ENCODE results near the gene ZNF786.
"Not testable (repeated sequence)": the region's sequence is repeated elsewhere in the genome, so short reads cannot be mapped to it uniquely, and the experiment has no call there.

The ZNF786 gene, protein sequence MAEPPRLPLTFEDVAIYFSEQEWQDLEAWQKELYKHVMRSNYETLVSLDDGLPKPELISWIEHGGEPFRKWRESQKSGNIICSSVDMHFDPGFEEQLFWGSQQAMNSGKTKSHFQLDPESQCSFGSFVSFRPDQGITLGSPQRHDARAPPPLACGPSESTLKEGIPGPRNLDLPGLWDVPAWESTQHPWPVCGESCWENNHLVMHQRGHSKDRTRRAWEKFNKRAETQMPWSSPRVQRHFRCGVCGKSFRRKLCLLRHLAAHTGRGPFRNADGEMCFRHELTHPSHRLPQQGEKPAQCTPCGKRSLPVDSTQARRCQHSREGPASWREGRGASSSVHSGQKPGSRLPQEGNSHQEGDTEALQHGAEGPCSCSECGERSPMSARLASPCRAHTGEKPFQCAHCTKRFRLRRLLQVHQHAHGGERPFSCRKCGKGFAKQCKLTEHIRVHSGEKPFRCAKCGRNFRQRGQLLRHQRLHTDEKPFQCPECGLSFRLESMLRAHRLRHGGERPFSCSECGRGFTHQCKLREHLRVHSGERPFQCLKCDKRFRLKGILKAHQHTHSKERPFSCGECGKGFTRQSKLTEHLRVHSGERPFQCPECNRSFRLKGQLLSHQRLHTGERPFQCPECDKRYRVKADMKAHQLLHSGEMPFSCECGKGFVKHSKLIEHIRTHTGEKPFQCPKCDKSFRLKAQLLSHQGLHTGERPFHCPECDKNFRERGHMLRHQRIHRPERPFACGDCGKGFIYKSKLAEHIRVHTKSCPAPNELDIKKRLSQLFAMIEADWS

GRCh38 chr7:149090397-149091195 is at the start of gene ZNF786:
ZNF786 (minus strand) TSS chr7:149090718; CDS start chr7:149090640, 78 bp downstream.
- DNase-seq = peak; percentile 96

DNA sequence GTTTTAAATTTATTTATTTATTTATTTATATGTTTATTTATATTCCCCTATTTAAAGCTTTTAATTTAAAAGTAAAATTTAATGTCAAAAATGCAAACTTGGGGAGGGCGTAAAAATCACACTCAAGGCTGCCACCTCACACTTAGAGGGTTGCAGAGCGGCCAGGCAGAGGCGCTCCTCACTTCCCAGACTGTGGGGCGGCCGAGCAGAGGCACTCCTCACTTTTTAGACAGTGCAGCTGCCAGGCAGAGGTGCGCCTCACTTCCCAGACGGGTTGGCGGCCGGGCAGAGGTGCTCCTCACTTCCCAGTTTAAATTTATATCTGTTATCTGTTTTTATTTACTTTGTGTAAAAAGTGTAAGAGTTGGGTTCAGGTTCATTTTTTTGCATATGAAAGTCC is 45.6 kb upstream of the ZNF786 start:
- DNase-seq = no peak

GRCh38 chr7:149133028-149133710 is 42.7 kb upstream of the ZNF786 start:
- no peak for DNase-seq

DNA sequence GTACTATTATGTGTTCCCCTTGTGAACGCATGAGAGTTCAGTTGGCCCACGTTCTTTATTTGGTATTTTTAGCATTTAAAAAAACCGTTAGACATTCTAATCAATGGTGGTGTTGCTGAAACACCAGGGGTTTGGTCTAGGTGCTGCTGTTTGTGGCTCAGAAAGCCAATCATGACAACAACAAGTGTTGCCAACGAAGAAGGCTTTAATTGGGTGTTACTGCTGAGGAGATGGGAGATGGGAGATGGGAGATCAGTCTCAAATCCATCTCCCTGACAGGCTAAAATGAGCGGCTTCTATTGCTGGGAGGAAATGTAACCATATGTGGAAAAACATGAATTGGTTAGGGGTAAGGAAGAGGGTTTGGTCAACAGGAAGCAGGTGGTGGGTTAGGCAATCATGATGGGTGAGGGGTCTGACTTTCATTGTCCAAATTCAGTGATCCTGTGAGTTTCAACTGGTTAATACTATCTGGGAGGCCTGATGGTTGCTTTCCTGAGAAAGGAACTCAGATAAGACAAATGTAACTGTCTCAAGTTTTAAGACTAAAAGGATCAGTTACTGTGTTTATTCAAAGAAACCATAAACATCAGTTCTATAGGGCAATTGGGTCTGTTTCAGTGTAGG is 40.2 kb upstream of the ZNF786 start:
- DNase-seq = no peak

- DNase-seq = peak; percentile 82
Measured at GRCh38 chr7:149126662-149127266, 36.2 kb upstream of the ZNF786 start.

GRCh38 chr7:149125863-149126661 is 35.5 kb upstream of the ZNF786 start, which contains the start of gene ZNF425:
ZNF425 (minus strand) TSS chr7:149126324; CDS start chr7:149126213, 111 bp downstream.
- DNase-seq = peak; percentile 98

DNA sequence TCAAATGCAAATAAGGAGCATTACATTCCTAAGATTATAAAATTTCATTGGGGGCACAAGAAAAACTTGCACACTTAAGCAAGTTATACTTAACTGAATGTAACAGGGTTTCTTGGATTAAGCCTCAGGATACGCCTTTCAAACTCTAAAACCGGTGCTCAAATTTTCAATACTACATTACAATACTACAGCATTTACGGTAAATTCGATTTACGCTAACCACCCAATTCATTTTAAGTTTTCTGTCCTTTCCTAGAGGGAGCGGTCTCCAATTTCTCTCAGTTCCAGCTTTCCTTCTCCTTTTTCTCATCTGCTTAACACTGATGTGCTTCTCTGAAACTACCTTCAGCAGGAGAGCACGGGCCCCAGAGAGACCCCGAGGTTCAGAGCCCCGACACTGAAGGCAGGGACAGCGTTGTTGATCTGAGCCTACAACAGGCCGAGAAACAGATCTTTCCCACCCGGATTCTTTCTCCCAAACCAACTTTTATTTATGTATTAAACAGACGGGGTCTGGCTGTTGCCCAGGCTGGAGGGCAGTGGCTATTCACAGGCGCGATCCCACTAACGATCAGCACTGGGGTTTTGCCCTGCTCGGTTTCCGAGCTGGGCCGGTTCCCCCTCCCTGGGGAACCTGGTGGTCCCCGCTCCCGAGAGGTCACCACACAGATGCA is 34.8 kb upstream of the ZNF786 start:
- peak; percentile 21 for DNase-seq

GRCh38 chr7:149109969-149110368 is 19.5 kb upstream of the ZNF786 start:
- no peak for DNase-seq

DNA sequence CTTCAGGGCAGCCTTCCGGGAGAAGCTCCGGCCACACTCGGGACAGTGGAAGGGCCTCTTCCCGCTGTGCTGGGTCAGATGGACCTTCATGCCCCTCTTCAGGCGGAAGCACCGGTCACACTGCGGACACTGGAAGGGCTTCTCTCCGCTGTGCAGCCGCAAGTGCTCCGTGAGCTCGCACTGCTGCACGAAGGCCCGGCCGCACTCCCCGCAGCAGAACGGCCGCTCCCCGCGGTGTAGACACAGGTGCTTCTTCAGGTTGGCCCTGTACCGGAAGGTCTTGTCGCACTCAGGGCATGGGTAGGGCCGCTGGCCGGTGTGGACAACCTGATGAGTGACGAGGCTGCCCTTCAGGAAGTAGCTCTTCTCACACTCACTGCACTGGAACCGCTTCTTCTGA is 14.2 kb upstream of the ZNF786 start:
- DNase-seq = no peak

- no peak for DNase-seq
Measured at GRCh38 chr7:149104214-149104613, 13.7 kb upstream of the ZNF786 start.

DNA sequence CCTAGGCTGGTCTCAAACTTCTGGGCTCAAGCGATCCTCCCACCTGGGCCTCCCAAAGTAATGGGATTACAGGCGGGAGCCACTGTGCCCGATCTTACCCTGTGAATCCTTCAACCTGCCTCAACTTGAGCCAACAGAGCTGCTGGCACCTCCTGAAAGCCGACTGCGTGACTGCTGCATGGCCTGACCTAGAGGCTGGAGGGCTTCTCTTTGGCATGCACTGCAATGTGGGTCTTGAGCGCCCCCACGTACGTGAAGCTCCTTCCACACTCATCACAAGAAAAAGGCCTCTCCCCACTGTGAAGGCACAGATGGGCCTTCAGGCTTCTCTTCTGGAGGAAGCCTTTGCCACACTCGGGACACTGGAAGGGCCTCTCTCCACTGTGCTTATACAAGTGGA is 12.9 kb upstream of the ZNF786 start:
- no peak for DNase-seq

DNA sequence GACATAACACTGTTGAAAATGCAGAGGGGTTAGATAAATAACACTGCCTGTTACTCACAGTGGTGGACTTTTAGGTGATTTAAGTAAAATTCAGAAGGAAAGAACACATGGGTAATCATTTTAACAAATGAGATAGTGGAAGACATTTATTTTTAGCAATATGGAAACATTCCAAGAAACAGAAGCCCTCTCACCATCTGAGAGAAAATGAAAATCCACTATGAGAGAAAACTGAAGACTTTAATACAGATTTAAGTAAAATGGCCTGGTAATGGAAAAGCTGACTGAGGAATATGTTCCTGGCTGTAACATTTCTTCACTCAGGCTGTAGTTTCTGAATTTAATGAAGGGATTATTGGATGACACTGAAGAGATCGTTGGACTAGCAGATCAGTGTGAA is 12.1 kb upstream of the ZNF786 start:
- DNase-seq = no peak

- no peak for DNase-seq
Measured at GRCh38 chr7:149100821-149101220, 10.3 kb upstream of the ZNF786 start.

- DNase-seq = no peak
Measured at GRCh38 chr7:149099058-149099457, 8.5 kb upstream of the ZNF786 start.

DNA sequence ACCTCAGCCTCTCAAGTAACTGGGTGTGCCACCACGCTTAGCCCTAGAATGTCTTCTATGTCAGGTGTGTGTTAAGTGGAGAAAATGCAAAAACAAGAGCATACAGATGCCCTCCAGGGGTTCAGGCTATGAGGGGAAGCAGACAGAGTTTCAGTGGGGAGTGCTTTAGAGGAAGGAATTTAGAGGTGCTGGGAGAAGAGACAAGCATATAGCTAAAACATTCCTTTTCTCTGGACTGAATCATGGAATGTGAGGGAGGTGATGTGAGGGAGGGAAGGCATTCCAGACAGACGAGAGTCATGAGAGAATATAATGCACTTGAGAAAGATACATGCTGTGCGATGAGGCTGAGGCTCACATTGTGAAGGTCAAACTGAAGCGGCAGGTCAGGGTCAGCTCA is 6.6 kb upstream of the ZNF786 start:
- no peak for DNase-seq

- DNase-seq = no peak
Measured at GRCh38 chr7:149093228-149093627, 2.7 kb upstream of the ZNF786 start.

GRCh38 chr7:149092244-149092643 is 1.7 kb upstream of the ZNF786 start:
- not testable (repeated sequence) for DNase-seq

DNA sequence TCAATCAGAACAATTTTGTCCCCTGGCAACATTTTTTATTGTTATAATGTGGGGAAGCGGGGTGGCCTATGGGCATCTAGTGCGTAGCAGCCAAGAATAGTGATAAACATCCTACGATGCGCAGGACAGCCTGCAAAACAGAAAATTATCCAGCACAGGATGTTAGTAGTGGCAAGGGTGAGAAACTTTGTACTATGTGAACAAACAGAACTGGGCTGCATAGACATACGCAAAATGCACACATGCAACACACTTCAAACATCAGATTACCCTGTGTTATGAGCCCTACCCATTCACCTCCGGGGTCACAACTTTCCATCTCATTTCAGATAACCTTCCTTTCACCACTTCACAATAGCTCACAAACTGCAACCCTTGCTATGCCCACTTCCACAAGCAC is 3.1 kb downstream of the ZNF786 start:
- no peak for DNase-seq

- no peak for DNase-seq
Measured at GRCh38 chr7:149085866-149086265, 4.7 kb downstream of the ZNF786 start.

DNA sequence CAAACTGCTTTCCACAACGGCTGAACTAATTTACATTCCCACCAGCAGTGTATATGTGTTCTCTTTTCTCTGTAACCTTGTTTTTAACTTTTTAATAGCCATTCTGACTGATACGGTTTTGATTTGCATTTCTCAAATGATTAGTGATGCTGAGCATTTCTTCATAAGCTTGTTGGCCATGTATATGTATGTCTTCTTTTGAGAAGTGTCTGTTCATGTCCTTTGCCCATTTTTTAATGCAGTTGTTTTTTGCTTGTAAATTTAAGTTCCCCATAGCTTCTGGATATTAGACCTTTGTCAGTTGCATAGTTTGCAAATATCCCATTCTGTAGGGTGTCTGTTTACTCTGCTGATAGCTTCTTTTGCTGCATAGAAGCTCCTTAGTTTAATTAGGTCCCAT is 6.1 kb downstream of the ZNF786 start:
- no peak for DNase-seq

Data from RPMI8226 (cell line).